PC-3 (cell line): ENCODE measurements around the gene LAMA3. TPM values are rescaled to one million over a fixed set of nuclear protein-coding genes. Genes with fewer than 3 reads are reported as not detected.

Experiments used
- ATAC-seq: fragments of 200-7000 bp; cut with Tn5 transposase; 2 replicates; pipeline ENCODE4 v1.9.1; 2020; ENCODE audit warnings: mild to moderate bottlenecking, moderate library complexity
- BruUV-seq: library from RNA; stranded (reverse); fragments of 400-500 nt; replicated peaks from 2 replicates; lab custom pipeline; 2021; lab: Mats Ljungman, UMichigan
- CTCF ChIA-PET: fragments of 300-600 bp; sonication (Branson Sonifier 250); formaldehyde crosslinking; loops from one replicate; lab custom pipeline; 2022; ENCODE audit warnings: antibody characterized with exemption; lab: Charles Lee
- POLR2A ChIA-PET: fragments of 300-600 bp; sonication (Branson Sonifier 250); formaldehyde crosslinking; loops from one replicate; lab custom pipeline; 2022; ENCODE audit warnings: antibody characterized with exemption; ENCODE audit not compliant: unreplicated experiment; lab: Charles Lee
- DNase-seq: peaks from one replicate; pipeline ENCODE4 v3.0.0-alpha.2; 2015
- H2AFZ ChIP-seq: fragments of 300-600 bp; sonication (generic); 2 replicates; pipeline ENCODE4 v1.6.0; 2016; ENCODE audit warnings: antibody characterized with exemption, low read length
- H3F3A ChIP-seq: fragments of 300-600 bp; sonication (generic); one replicate; pipeline ENCODE4 v1.6.0; 2017; ENCODE audit warnings: antibody characterized with exemption, low read length, control low read depth, mild to moderate bottlenecking; ENCODE audit not compliant: unreplicated experiment
- H3K27ac ChIP-seq: fragments of 300-600 bp; sonication (generic); 2 replicates; pipeline ENCODE4 v1.5.1; 2016; ENCODE audit warnings: mild to moderate bottlenecking, low read length
- H3K27me3 ChIP-seq: fragments of 300-600 bp; sonication (generic); 2 replicates; pipeline ENCODE4 v1.6.1; 2016; ENCODE audit warnings: low read length, mixed read lengths
- H3K36me3 ChIP-seq: fragments of 300-600 bp; sonication (generic); 2 replicates; pipeline ENCODE4 v1.6.1; 2016; ENCODE audit warnings: low read depth, mixed run types, low read length, mixed read lengths
- H3K4me1 ChIP-seq: fragments of 300-600 bp; sonication (generic); 2 replicates; pipeline ENCODE4 v1.5.1; 2016; ENCODE audit warnings: low read length; ENCODE audit not compliant: insufficient read depth
- H3K4me2 ChIP-seq: fragments of 300-600 bp; sonication (generic); 2 replicates; pipeline ENCODE4 v1.6.0; 2016; ENCODE audit warnings: low read length
- H3K4me3 ChIP-seq: fragments of 300-600 bp; sonication (generic); 2 replicates; pipeline ENCODE4 v1.5.1; 2016; ENCODE audit warnings: mild to moderate bottlenecking, low read length, mixed read lengths
- H3K79me2 ChIP-seq: fragments of 300-600 bp; sonication (generic); 2 replicates; pipeline ENCODE4 v1.6.1; 2017; ENCODE audit warnings: low read length, mixed read lengths
- H3K9ac ChIP-seq: fragments of 300-600 bp; sonication (generic); 2 replicates; pipeline ENCODE4 v1.6.0; 2016; ENCODE audit warnings: mild to moderate bottlenecking, low read length
- H3K9me2 ChIP-seq: fragments of 300-600 bp; sonication (generic); replicated peaks from 2 replicates; pipeline ENCODE4 v1.6.1; 2016; ENCODE audit warnings: mixed run types, low read length, mixed read lengths
- H3K9me3 ChIP-seq: fragments of 300-600 bp; sonication (generic); 2 replicates; pipeline ENCODE4 v1.6.1; 2016; ENCODE audit warnings: low read length, mixed read lengths
- H4K20me1 ChIP-seq: fragments of 300-600 bp; sonication (generic); 2 replicates; pipeline ENCODE4 v1.6.1; 2016; ENCODE audit warnings: low read length, mixed read lengths
- CTCF ChIP-seq: fragments of 300-600 bp; sonication (generic); conservative IDR thresholded peaks from 2 replicates; pipeline ENCODE4 v1.5.1; 2017; ENCODE audit warnings: antibody characterized with exemption, low read depth, mild to moderate bottlenecking, low read length
- EZH2 ChIP-seq: fragments of 300-600 bp; sonication (generic); IDR thresholded peaks from one replicate; pipeline ENCODE4 v1.6.1; 2017; ENCODE audit warnings: antibody characterized with exemption, mild to moderate bottlenecking, low read length; ENCODE audit not compliant: unreplicated experiment
- EZH2phosphoT487 ChIP-seq: fragments of 300-600 bp; sonication (generic); IDR thresholded peaks from 2 replicates; pipeline ENCODE4 v1.6.1; 2018; ENCODE audit warnings: mild to moderate bottlenecking, antibody characterized with exemption, low read length, borderline replicate concordance
- intact Hi-C: fragments of 100-400 bp; cut with micrococcal nuclease; formaldehyde crosslinking; loops from 2 replicates; pipeline ENCODE4 v1.9.0; 2023
- total RNA-seq: library from RNA; depleted of rRNA; stranded (reverse); fragments of >200 nt; gene quantifications from 2 replicates; pipeline ENCODE4 v1.2.3, GENCODE V29; 2014

LAMA3 gene
- total RNA-seq, 1 experiment from 2014 or later = 224 TPM

- BruUV-seq = no TSS peak
- H4K20me1 ChIP-seq = peaks cover 31% of the 10 kb centered on the region
- no peak overlapping the region for H3K9ac ChIP-seq
- H3K27ac ChIP-seq = no peak overlapping the region
- intact Hi-C loops = no loop called here
- DNase-seq = no peak
- ChIA-PET POLR2A (no interaction called here), CTCF (no interaction called here)
- no peaks in the 10 kb centered on the region for H3K27me3 ChIP-seq
- no peak overlapping the region for H2AFZ ChIP-seq
- H3K4me2 ChIP-seq = no peak overlapping the region
- H3K36me3 ChIP-seq = peaks cover 78% of the 10 kb centered on the region
- no peaks in the 10 kb centered on the region for H3F3A ChIP-seq
- ATAC-seq = no peak
- no peaks in the 10 kb centered on the region for H3K9me2 ChIP-seq
- H3K4me1 ChIP-seq = no peaks in the 10 kb centered on the region
- H3K79me2 ChIP-seq = peaks cover 31% of the 10 kb centered on the region
- no peaks in the 10 kb centered on the region for H3K9me3 ChIP-seq
- H3K4me3 ChIP-seq = no peak overlapping the region
- TF ChIP-seq EZH2 (no peak), CTCF (no peak), EZH2phosphoT487 (no peak)
These were observed 189.2 kb downstream of the LAMA3 start for GRCh38 chr18:23878336-23878900.

- H3F3A ChIP-seq = no peaks in the 10 kb centered on the region
- CTCF ChIA-PET = no interaction called here
- POLR2A ChIA-PET = no interaction called here
- H3K79me2 ChIP-seq = peaks cover 24% of the 10 kb centered on the region
- ATAC-seq = no peak
- peaks cover 24% of the 10 kb centered on the region for H4K20me1 ChIP-seq
- H3K9me2 ChIP-seq = no peaks in the 10 kb centered on the region
- no peak overlapping the region for H3K4me3 ChIP-seq
- intact Hi-C loops = no loop called here
- TF ChIP-seq EZH2 (no peak), CTCF (no peak), EZH2phosphoT487 (no peak)
- no peak overlapping the region for H3K27ac ChIP-seq
- DNase-seq = no peak
- H3K9me3 ChIP-seq = no peaks in the 10 kb centered on the region
- H3K9ac ChIP-seq = no peak overlapping the region
- no peak overlapping the region for H3K4me2 ChIP-seq
- H3K36me3 ChIP-seq = peaks cover 71% of the 10 kb centered on the region
- BruUV-seq = no TSS peak
- no peaks in the 10 kb centered on the region for H3K27me3 ChIP-seq
- H2AFZ ChIP-seq = no peak overlapping the region
- no peaks in the 10 kb centered on the region for H3K4me1 ChIP-seq
These were observed 189.9 kb downstream of the LAMA3 start for GRCh38 chr18:23879126-23879525.

- H2AFZ ChIP-seq = no peak overlapping the region
- no peak overlapping the region for H3K4me2 ChIP-seq
- no peak for TF ChIP-seq EZH2
- no peak for TF ChIP-seq CTCF
- no peak for TF ChIP-seq EZH2phosphoT487
- H3K9me3 ChIP-seq = no peaks in the 10 kb centered on the region
- no peak overlapping the region for H3K27ac ChIP-seq
- intact Hi-C loops = no loop called here
- no TSS peak for BruUV-seq
- CTCF ChIA-PET = interaction anchor here (0.6 kb wide), 1 partner anchor 235 kb away, joined by 3 read pairs; no protein-coding TSS in a partner anchor
- peaks cover 67% of the 10 kb centered on the region for H3K36me3 ChIP-seq
- H3K4me3 ChIP-seq = no peak overlapping the region
- POLR2A ChIA-PET = no interaction called here
- H3K9ac ChIP-seq = no peak overlapping the region
- no peaks in the 10 kb centered on the region for H3K9me2 ChIP-seq
- peaks cover 20% of the 10 kb centered on the region for H3K79me2 ChIP-seq
- no peaks in the 10 kb centered on the region for H3F3A ChIP-seq
- H4K20me1 ChIP-seq = peaks cover 20% of the 10 kb centered on the region
- no peak for ATAC-seq
- H3K4me1 ChIP-seq = no peaks in the 10 kb centered on the region
- no peaks in the 10 kb centered on the region for H3K27me3 ChIP-seq
- DNase-seq = no peak
These were observed 190.3 kb downstream of the LAMA3 start for GRCh38 chr18:23879544-23879943.
